GM19467 (cell line): ENCODE measurements around the gene RASSF8.

ENCODE experiments used
- ATAC-seq: cut with Tn5 transposase; IDR thresholded peaks from one replicate; pipeline ENCODE4 v1.9.1; 2021; ENCODE audit warnings: mild to moderate bottlenecking, moderate library complexity; ENCODE audit not compliant: unreplicated experiment

RASSF8 gene

DNA sequence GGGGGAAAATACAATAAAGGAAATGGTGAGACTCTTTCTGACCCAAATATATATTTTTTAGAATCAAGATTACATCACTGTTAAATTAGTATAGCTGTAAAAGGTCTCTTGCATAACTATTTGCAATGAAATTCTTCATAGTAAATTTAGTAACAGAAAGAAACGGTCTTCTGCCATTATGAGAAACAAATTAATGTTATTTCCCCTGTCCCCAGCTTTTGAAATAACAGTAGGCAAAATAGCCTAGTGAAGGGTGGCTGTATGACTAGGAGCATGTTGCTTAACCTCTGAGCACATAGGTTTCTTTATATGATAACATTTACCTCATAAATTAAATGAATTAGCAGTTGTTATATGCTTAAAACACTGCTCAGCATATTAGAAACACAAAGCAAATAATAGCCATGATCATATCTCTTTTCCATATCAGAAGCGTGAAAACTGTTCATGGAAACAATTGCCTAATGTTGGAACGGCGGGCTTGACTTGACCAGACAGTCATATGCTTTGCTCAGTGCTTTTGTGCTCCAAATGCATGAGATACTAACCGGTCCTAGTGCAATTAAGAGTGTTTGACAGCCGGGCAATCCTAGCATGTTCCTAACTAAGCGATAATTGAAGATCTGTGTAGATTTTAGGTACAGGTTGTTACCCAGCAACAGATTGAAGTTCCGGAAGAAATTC, 142.3 kb downstream of the RASSF8 start:
- no peak for ATAC-seq

- no peak for ATAC-seq
Measured at GRCh38 chr12:26101350-26101734, 142.9 kb downstream of the RASSF8 start.

- no peak for ATAC-seq
Measured at GRCh38 chr12:26101763-26102162, 143.3 kb downstream of the RASSF8 start.

DNA sequence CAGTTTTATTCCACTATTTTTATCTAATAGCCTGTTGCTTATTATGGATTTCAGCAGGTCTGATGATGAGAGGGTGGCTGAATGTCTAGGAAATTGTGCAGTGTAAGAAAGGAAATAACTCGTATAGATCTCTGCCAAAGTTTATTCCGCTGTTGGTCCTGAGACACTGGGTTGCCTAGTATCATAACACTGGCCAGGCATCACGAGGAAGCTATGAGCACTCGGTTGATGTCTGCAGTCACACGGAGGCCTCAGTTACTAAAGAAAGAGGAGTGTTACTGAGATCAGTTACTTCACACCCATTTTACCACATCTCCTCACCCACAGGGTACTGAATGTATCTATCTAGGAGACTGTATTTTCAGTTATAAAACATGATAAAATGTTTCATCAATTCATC, 144.5 kb downstream of the RASSF8 start:
- ATAC-seq, result no peak

DNA sequence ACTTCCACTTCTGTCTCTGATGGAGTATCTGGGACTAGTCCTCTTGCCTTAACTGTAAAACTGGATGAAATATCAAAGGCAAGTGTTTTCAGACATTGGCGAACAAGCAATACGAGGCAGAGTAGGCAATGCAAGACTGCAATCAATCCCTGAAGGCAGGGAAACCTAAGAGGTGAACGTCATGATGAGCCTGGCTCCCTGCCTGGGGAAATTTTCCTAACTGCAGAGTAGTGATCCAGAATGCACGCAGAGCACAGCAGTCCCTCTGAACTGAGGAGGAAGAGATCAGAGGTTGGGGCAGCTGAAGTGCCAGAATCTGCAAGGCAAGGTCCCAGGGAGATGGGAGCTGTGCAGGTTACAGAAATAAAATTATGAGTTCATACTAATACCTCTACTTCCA, 147.9 kb downstream of the RASSF8 start:
- ATAC-seq, result no peak

DNA sequence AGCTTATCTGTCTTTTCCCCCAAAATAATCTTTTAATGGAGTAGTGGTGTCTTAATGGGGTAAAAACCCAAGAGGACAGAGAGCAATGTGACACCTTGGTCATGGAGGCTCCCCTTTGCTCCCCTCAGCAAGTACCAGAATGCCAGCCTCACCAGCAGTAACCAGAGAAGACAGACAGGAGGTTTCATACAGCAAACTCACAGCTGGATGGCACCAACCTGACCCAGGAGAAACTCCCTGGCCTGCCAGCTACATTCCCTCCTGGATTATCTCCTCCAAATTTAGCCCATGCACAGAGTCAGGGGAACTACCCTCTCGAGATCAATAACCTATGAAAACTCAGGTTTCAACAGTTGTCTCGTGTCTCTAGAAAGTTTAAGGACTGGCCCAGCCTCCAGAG, 150.4 kb downstream of the RASSF8 start:
- ATAC-seq, result no peak

- no peak for ATAC-seq
Measured at GRCh38 chr12:26109343-26109881, 150.9 kb downstream of the RASSF8 start.

- ATAC-seq, result no peak
Measured at GRCh38 chr12:26112232-26112631, 153.8 kb downstream of the RASSF8 start.

GRCh38 chr12:26112703-26113147, 154.2 kb downstream of the RASSF8 start:
- no peak for ATAC-seq

- ATAC-seq, result no peak
Measured at GRCh38 chr12:26113181-26113654, 154.7 kb downstream of the RASSF8 start.

DNA sequence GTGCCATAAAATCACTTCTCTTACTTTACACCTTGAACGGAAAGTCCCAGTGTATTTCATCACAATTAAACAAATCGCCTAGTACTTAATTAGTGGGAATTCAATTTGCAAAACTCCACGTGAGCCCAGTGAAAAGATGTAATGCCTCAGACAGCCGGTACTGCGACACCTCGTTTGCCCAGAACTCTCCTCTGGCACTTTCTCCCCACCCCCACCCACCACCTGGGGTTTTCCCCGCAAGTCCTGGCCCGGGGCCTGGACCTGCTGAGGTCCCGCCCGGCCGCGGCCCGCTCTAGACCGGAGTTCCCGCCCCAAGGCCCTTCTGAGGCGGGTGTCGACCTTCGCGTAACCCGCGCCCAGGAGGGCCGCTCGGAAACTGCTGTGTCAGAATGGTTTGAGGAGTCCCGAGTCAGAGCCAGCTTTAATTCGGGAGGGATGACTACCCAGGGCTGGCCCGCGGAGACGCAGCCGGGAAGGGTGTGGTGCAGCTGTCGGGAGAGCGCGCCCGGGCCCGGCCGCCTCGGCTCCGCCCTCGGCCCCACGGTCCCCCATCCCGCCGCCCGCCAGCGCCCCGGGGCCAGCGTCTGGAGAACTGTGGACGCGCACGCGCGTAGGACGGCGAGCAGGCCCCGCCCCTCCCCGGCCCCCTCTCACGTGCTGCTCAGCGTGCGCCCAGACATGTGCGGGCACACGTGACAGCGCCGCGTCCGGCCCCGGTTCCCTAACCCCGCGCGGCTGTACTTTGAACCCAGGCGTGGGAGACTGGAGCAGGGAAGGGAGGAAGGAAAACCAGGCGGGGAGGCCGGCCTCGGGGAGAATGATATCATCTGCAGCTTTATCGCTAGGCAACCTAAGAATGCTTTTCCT, 155.6 kb downstream of the RASSF8 start:
- ATAC-seq, result peak; percentile 60

DNA sequence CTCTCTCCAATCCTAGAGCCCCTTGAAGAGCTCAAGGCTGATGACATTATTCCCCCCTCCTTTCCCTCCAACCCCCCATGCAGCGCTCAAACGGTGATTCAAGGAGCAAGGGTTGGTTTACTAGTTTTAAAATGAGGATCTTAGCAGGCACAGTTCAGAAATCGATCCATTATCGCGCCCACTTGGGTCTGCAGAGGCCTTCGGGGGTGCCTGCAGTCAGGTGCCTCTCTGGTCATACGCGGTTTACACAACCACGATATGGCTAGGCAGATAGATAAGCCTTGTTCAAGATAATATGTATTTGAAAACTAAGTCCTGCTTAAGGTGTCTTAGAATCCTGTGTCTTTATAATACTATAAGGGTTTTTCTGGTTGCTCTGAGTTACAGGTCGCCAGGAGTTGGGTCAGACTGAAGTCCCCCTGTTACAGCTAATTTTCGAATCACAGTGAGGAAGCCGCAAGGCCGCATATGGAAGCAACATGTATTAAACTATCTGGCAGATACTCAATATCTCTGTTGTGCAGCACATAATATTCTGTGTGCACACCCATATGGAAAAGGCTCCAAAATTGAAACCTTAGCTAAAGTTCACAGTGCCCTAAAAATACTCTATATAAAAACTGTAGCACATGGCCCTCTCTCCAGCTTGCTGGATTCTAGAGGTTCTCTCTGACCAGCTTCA, 156.4 kb downstream of the RASSF8 start:
- no peak for ATAC-seq

GRCh38 chr12:26116829-26117715, 158.6 kb downstream of the RASSF8 start:
- no peak for ATAC-seq

- ATAC-seq, result no peak
Measured at GRCh38 chr12:26118308-26118707, 159.8 kb downstream of the RASSF8 start.

DNA sequence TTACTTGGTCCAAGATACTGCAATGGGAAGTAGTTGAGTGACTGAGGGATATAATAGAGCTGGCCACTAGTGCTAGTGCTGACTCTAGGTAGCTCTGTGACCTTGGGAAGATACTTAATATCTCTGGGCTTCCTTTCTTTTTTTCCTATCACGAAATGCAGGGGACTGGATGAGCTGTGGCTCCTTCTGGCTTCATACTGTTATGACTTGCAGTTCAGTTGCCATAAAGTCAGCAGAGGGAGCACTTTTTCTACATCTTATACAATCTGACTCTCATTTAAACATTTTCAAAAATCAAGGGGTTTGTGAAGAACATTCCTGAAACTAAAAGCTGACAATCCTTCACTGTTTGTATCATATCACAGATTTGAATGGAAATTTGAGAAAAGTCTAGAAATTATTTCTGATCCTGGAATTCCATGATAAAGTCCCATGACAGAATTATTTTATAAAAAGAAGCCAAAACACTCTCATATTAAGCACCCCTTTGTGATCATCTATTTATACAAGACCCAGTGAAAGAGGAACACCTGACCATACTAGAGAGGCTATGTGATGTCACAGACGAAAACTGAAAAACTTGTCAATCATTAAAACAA, 161.0 kb downstream of the RASSF8 start:
- no peak for ATAC-seq

DNA sequence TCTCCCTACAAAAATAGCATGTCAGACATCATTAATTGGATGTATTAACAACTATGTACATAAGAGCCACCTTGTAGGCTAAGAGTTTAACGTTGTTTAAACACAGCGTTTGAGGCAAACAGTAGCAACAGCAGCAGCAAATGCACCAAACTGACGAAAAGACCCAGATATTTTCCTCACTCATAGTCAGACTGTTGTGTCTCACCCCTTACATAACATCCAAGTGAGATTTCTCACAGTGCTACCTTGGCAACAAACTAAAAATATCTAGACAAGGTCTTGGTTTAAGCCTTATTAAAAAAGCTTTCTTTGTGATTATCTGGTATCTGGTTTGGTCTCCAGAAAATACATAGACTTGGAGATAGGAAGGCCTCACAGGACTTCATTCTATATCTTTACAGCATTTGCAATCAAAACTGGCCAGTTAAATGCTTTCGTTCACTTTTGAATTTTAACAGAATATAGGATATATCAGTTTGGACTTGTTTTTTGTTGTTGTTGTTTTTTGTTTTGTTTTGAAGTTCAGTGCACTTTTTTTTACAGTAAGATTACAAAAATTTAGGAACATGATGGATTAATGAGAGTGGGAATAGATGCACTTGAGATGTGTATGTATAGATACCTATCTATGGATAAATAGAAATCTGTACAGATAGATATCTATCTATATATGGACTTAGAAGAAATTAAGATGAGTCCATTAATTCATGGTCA, 162.2 kb downstream of the RASSF8 start:
- ATAC-seq, result no peak

DNA sequence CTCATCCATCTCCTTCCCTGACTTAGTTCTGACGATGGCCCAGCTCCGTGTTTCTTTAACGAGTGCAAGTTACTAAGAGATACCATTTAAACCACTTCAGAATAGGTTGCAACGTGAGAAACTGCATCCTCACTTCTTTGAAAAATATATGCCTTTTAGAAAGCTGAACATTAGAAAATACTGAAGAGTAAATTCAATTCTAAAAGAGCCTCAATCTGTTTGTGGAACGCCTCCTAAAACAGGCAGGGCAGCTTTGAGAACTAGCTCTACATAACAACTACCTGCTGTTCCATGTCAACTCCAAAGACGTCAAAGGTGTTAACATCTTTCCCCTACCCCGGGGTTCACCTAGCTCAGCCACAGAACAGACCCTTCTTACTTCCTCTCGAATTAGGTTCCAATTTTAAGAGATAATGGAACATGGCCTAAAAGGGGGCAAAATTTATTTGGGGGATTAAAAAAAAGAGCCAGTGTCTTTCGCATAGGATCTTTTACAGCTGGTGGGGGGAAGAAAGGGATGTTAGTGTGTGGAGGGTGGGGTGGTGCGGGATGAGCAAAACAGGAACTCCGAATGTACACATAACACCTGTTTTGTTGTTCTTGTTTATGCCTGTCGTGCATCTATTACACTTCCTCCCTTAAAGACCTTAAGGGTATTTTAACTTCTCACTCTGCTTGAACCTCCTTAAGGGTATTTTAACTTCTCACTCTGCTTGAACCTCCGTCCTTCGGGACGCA, 163.0 kb downstream of the RASSF8 start:
- ATAC-seq, result no peak

DNA sequence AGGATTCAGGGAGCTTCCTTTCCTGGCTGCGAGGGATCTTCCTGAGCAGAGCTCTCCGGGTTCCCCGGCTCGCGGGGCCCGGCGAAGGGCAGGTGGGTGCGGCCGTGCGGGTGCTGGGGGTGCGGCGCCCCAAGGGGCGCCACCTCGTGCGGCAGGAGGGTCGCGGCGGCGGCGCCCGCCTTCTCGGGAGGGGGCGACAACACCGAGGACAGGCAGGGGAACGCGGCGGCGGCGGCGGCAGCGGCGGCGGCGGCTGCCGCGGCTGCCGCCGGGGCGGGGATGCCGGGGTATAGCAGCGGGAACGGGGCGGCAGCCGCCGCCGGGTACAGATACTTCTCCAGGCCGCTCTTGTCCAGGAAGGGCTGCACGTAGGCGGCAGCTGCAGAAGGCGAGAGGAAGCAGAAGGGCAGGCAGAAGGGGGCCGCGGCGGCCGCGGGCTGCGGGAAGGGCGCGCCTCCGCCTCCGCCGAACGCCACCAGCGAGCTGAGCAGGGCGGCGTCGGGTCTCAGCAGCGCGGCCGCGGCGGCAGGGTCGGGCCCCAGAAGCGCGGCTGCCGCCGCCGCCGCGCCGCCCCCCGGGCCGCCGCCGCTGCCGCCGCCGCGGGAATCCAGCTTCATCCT, 163.7 kb downstream of the RASSF8 start:
- ATAC-seq, result no peak
